ENCODE measurements around the gene JPT2.
A peak's percentile ranks its signal among the peaks of the same experiment; 100 is the strongest.

JPT2 gene

DNA sequence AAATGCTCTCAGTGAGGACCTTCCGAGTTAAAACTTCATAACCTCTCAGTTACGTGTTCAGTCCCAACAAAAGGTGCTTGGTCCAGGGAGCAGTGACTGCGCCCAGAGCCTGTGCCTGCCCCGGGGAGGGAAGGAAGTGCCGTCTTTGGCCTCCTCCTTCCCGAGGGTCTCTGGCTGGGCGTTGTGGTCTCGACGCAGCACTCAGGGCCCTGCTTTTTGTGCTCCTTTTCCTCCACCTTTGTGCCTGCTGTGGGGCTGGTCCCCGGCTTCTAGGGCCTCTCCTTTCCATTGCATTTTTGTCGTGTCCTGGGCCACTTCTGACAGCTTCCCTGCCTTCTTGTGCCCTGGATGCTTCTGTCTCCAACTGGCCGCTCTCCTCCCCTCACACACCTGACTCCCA, 36.8 kb upstream of the JPT2 start:
- no peak for DNase-seq (ENCODE audit: low read depth)
- no peak overlapping the region for H3K4me3 ChIP-seq (replicated peaks; ENCODE audit: low read depth, low read length)
- TF ChIP-seq, protein P1, sequence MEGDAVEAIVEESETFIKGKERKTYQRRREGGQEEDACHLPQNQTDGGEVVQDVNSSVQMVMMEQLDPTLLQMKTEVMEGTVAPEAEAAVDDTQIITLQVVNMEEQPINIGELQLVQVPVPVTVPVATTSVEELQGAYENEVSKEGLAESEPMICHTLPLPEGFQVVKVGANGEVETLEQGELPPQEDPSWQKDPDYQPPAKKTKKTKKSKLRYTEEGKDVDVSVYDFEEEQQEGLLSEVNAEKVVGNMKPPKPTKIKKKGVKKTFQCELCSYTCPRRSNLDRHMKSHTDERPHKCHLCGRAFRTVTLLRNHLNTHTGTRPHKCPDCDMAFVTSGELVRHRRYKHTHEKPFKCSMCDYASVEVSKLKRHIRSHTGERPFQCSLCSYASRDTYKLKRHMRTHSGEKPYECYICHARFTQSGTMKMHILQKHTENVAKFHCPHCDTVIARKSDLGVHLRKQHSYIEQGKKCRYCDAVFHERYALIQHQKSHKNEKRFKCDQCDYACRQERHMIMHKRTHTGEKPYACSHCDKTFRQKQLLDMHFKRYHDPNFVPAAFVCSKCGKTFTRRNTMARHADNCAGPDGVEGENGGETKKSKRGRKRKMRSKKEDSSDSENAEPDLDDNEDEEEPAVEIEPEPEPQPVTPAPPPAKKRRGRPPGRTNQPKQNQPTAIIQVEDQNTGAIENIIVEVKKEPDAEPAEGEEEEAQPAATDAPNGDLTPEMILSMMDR (IDR thresholded peaks at IDR 0.05; ENCODE audit: low read length, missing control alignments): no peak

DNA sequence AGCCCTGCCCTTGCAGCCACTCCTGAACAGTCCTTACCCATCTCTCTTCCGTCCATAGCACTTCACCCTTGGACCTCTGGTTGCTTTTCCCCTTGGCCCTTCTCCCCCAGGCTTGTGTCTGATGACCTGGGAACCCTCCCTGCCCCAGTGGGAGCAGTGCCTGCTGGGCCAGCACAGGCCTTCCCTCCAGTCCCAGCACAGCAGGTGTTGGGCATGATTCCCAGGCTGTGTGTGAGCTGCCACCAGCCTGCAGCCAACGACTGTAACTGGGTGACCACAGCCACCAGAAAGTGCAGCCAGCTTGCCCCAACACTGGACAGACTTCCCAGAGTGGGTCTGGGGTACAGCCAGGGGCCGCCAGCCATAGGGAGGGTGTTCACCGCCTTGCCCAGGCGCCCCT, 35.9 kb upstream of the JPT2 start:
- TF ChIP-seq, protein P1 (IDR thresholded peaks at IDR 0.05; ENCODE audit: low read length, missing control alignments): no peak
- H3K4me3 ChIP-seq (replicated peaks; ENCODE audit: low read depth, low read length): no peak overlapping the region
- DNase-seq (ENCODE audit: low read depth): no peak

DNA sequence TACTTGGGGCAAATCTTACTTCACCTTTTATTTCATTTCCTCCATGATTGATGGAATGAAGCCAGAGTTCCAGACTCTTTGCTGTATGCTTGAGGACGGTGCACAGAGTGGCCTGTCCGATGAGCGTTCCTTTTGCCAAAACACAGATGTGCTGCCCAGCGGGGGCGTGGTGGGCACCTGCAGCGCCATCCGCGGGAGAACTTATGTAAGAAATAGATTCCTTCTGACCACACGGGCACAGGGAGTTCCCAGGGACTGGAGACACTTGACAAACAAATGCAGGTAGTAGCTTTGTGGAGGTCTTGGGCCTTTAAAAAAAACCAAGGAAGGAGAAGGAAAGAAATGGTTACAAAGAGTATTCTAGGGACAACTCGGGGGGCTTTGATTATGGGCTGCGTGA, 35.3 kb upstream of the JPT2 start:
- TF ChIP-seq, protein P1 (IDR thresholded peaks at IDR 0.05; ENCODE audit: low read length, missing control alignments): no peak
- no peak for DNase-seq (ENCODE audit: low read depth)
- no peak overlapping the region for H3K4me3 ChIP-seq (replicated peaks; ENCODE audit: low read depth, low read length)

DNA sequence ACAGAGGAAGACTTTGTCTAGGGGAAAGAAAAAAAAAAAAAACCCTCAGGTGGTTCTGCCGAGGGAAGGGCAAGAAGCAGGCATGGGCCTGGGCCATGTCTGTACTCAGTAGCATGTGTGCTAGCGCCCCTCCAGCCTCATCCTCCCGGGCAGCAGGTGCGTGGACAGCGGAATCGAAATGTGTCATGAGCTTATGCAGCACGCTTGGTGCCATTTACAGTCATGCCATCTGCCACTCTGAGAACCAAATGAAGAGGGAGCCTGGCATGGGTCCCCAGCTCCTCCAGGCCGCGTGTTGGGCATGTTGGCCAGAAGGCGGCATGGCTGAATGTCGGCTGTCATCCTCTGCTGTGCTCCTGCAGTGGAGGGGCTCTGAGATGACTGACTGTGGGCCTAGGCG, 34.6 kb upstream of the JPT2 start:
- TF ChIP-seq, protein P1 (IDR thresholded peaks at IDR 0.05; ENCODE audit: low read length, missing control alignments): no peak
- H3K4me3 ChIP-seq (replicated peaks; ENCODE audit: low read depth, low read length): no peak overlapping the region
- DNase-seq (ENCODE audit: low read depth): no peak

DNA sequence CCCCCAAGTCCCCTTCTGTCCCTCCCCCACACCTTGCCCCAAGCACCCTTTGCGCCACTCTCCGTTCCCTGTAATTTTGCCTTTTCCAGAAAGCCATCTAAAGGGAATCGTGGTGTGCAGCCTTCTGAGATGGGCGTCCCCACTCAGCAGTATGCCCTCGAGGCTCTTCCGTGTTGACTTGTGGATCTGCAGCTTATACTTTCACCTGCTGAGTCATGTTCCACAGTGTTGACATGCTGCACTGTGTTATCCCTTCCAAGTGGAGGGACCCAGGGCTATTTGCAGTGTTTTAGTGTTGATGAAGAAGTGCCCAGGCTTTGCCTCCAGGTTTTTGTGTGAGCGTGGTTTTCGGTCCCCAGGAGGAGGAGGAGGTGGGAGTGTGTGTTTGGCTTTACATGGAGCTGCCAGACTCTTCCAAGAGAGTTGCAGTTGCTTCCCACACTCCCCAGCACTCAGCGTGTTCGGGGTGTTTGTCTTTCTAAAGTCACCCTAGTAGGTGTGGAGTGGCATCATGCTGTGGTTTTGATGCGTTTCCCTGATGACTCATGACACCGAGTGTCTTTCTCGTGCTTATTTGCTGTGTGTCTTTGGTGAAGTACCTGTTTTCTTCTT, 32.1 kb upstream of the JPT2 start:
- TF ChIP-seq, protein P1 (IDR thresholded peaks at IDR 0.05; ENCODE audit: low read length, missing control alignments): no peak
- DNase-seq (ENCODE audit: low read depth): no peak
- no peak overlapping the region for H3K4me3 ChIP-seq (replicated peaks; ENCODE audit: low read depth, low read length)

DNA sequence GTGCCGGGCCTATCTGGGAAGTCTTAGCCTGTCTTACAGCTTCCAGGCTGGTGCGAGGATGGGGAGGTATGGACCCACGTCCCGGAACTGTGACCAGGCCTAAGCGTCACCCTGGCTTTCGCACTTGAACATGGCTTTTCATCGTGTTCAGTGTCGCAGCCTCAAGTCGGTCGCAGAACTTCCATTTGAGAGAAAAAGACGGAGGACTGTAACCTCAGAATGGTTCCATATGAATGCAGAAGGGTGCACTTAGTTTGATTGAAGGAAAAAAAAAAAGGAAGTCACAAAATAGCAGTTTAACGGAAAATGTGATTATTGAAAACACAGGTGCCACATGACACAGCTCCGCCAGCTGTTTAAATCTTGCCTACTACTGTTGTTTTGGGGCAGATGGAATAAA, 30.2 kb upstream of the JPT2 start:
- no peak overlapping the region for H3K4me3 ChIP-seq (replicated peaks; ENCODE audit: low read depth, low read length)
- TF ChIP-seq, protein P1 (IDR thresholded peaks at IDR 0.05; ENCODE audit: low read length, missing control alignments): no peak
- DNase-seq (ENCODE audit: low read depth): no peak

DNA sequence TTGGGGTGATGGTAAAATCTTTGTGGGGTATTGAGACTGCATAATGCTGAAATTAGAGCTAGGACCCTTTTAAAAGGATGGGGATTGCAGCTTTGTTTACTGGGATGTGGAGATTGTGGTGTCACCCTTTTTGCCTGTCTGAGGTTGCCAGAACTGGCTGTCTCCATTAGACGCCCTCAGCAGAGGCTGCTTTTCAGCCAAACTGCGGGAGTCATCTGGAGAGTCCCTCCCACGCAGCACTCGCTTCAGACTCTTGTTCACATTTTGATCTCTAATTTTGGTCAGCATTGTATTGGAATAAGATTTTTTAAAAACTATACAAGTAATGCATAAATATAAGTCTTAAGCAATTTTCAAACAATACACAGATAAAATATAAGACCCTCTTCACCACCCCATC, 27.9 kb upstream of the JPT2 start:
- no peak overlapping the region for H3K4me3 ChIP-seq (replicated peaks; ENCODE audit: low read depth, low read length)
- DNase-seq (ENCODE audit: low read depth): peak; percentile 22
- TF ChIP-seq, protein P1 (IDR thresholded peaks at IDR 0.05; ENCODE audit: low read length, missing control alignments): no peak

Measured in fibroblast of pulmonary artery (primary cell).